HEK293 (cell line): Measurements from ENCODE around the gene UVSSA.

Experiments
- CTCF ChIA-PET: fragments of 350-600 bp; formaldehyde crosslinking; extraction: SDS; loops from one replicate; lab custom pipeline; 2021; ENCODE audit warnings: antibody characterized with exemption; lab: Yijun Ruan, JAX
- POLR2A ChIA-PET: fragments of 300-600 bp; formaldehyde crosslinking; extraction: SDS; loops from one replicate; lab custom pipeline; 2020; ENCODE audit warnings: antibody characterized with exemption, inconsistent platforms; lab: Yijun Ruan, JAX
- H3K27ac ChIP-seq: fragments of 200-500 bp; sonication (Bioruptor generic); 2 replicates; pipeline ENCODE4 v1.5.1; 2014; ENCODE audit warnings: low read depth, low read length, control low read depth, inconsistent platforms; ENCODE audit errors: extremely low read depth
- H3K36me3 ChIP-seq, 2 experiments: fragments of 200-500 bp in 1 of 2; sonication (Bioruptor generic) in 1 of 2; 1 replicate in 1 of 2; 2 replicates in 1 of 2; pipeline ENCODE4 v1.5.1; 2014 to 2017; ENCODE audit warnings: inconsistent platforms in 2 of 2, low read length in 2 of 2; ENCODE audit not compliant: control insufficient read depth in 2 of 2, insufficient read depth in 1 of 2
- H3K4me1 ChIP-seq: fragments of 200-500 bp; sonication (Bioruptor generic); 2 replicates; pipeline ENCODE4 v1.5.1; 2014; ENCODE audit warnings: mild to moderate bottlenecking, low read length, inconsistent platforms; ENCODE audit not compliant: control insufficient read depth, insufficient read depth
- H3K4me3 ChIP-seq: 2 replicates; pipeline ENCODE4 v1.5.1; 2011; ENCODE audit warnings: low read depth, mild to moderate bottlenecking, control low read depth, low read length, moderate library complexity
- H3K9me3 ChIP-seq: fragments of 200-500 bp; sonication (Bioruptor generic); 2 replicates; pipeline ENCODE4 v1.5.1; 2014; ENCODE audit warnings: low read depth, low read length, inconsistent platforms; ENCODE audit not compliant: control insufficient read depth, insufficient read depth
- ELK4 ChIP-seq: IDR thresholded peaks from 2 replicates; pipeline ENCODE4 v1.6.1; 2011; ENCODE audit warnings: mild to moderate bottlenecking, low read depth, low read length, borderline replicate concordance
- HOXC10 ChIP-seq: sonication (generic); formaldehyde crosslinking; IDR thresholded peaks from 2 replicates; pipeline ENCODE4 v1.8.1; 2023; ENCODE audit warnings: mild to moderate bottlenecking, missing genetic modification reagents
- HOXD13 ChIP-seq: sonication (generic); formaldehyde crosslinking; IDR thresholded peaks from 2 replicates; pipeline ENCODE4 v1.8.0; 2022; ENCODE audit warnings: missing genetic modification reagents, borderline replicate concordance
- KLF9 ChIP-seq: fragments of 450-650 bp; formaldehyde crosslinking; IDR thresholded peaks from 2 replicates; pipeline ENCODE4 v1.5.1; 2016; ENCODE audit warnings: missing biosample characterization, missing genetic modification characterization, low read depth
- PRDM10 ChIP-seq: fragments of 450-650 bp; formaldehyde crosslinking; IDR thresholded peaks from 2 replicates; pipeline ENCODE4 v1.5.1; 2016; ENCODE audit warnings: missing biosample characterization, missing genetic modification characterization
- SP7 ChIP-seq: fragments of 450-650 bp; formaldehyde crosslinking; IDR thresholded peaks from 2 replicates; pipeline ENCODE4 v1.5.1; 2016; ENCODE audit warnings: missing biosample characterization, missing genetic modification characterization
- WT1 ChIP-seq: fragments of 450-650 bp; formaldehyde crosslinking; IDR thresholded peaks from 2 replicates; pipeline ENCODE4 v1.5.1; 2016; ENCODE audit warnings: missing biosample characterization, missing genetic modification characterization
- ZBTB11 ChIP-seq: fragments of 450-650 bp; formaldehyde crosslinking; conservative IDR thresholded peaks from 2 replicates; pipeline ENCODE4 v1.5.1; 2016; ENCODE audit warnings: low read depth, missing biosample characterization, missing genetic modification characterization
- ZFP3 ChIP-seq: fragments of 450-650 bp; formaldehyde crosslinking; IDR thresholded peaks from 2 replicates; pipeline ENCODE4 v1.5.1; 2016; ENCODE audit warnings: low read depth, missing biosample characterization, missing genetic modification characterization
- ZNF114 ChIP-seq: fragments of 450-650 bp; formaldehyde crosslinking; IDR thresholded peaks from 2 replicates; pipeline ENCODE4 v1.5.0; 2017; ENCODE audit warnings: missing biosample characterization, missing genetic modification characterization
- ZNF133 ChIP-seq: fragments of 450-650 bp; formaldehyde crosslinking; IDR thresholded peaks from 2 replicates; pipeline ENCODE4 v1.5.1; 2016; ENCODE audit warnings: missing biosample characterization, missing genetic modification characterization
- ZNF138 ChIP-seq: fragments of 450-650 bp; formaldehyde crosslinking; IDR thresholded peaks from 2 replicates; pipeline ENCODE4 v1.5.1; 2016; ENCODE audit warnings: missing biosample characterization, missing genetic modification characterization, borderline replicate concordance
- ZNF600 ChIP-seq: fragments of 450-650 bp; formaldehyde crosslinking; IDR thresholded peaks from 2 replicates; pipeline ENCODE4 v1.5.1; 2016; ENCODE audit warnings: missing biosample characterization, missing genetic modification characterization
- ZNF645 ChIP-seq: fragments of 450-650 bp; formaldehyde crosslinking; IDR thresholded peaks from 2 replicates; pipeline ENCODE4; 2016; ENCODE audit warnings: missing biosample characterization, missing genetic modification characterization
- ZNF654 ChIP-seq: fragments of 450-650 bp; formaldehyde crosslinking; IDR thresholded peaks from 2 replicates; pipeline ENCODE4 v1.5.1; 2016; ENCODE audit warnings: low read depth, missing biosample characterization, missing genetic modification characterization
- ZNF792 ChIP-seq: fragments of 450-650 bp; formaldehyde crosslinking; IDR thresholded peaks from 2 replicates; pipeline ENCODE4 v1.5.1; 2016; ENCODE audit warnings: missing biosample characterization, missing genetic modification characterization
- ZNF843 ChIP-seq: fragments of 450-650 bp; formaldehyde crosslinking; IDR thresholded peaks from 2 replicates; pipeline ENCODE4 v1.5.1; 2016; ENCODE audit warnings: missing biosample characterization, missing genetic modification characterization
- ZSCAN30 ChIP-seq: fragments of 450-650 bp; IDR thresholded peaks from 2 replicates; pipeline ENCODE4 v1.5.1; 2018; ENCODE audit warnings: missing biosample characterization, mild to moderate bottlenecking, missing genetic modification characterization, moderate library complexity
- TF ChIP-seq, protein P1 (sequence below): fragments of 450-650 bp; formaldehyde crosslinking; IDR thresholded peaks from 2 replicates; pipeline ENCODE4 v1.5.1; 2016; ENCODE audit warnings: missing biosample characterization, missing genetic modification characterization, borderline replicate concordance

UVSSA gene

DNA sequence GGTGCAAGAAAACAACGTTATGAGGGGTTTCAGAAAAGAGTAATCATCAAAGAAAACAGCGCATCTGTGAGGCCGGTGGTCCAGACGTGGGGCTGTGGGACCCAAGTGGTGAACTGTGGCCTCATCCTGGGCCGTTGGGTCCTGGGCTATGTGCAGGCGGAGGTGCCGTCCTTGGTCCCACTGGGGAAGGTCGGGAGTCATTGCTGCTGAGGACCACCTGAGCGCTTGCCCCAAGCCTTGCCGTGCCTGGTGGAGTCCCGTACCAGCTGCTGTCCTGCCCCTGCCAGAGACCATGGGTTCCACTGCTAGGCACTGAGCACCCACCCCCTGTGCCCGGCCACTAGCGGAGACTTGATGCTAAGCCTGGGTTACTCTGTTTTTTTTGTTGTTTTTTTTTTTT, 25.5 kb upstream of the UVSSA start:
- no peak for TF ChIP-seq ZNF600 (tag by site-specific recombination)
- TF ChIP-seq ZNF133 (tag by site-specific recombination): no peak
- TF ChIP-seq PRDM10 (tag by site-specific recombination): no peak
- TF ChIP-seq HOXC10 (CRISPR knock-in tag): no peak
- TF ChIP-seq HOXD13 (CRISPR knock-in tag): no peak
- TF ChIP-seq ZNF138 (tag by site-specific recombination): no peak
- CTCF ChIA-PET: no interaction called here
- no peak overlapping the region for H3K27ac ChIP-seq
- POLR2A ChIA-PET: no interaction called here
- peaks cover 0 to 74% of the 10 kb centered on the region in 2 experiments; a peak in 2 of 3 replicates for H3K36me3 ChIP-seq
- no peak overlapping the region for H3K4me3 ChIP-seq
- no peaks in the 10 kb centered on the region for H3K4me1 ChIP-seq
- H3K9me3 ChIP-seq: no peaks in the 10 kb centered on the region

DNA sequence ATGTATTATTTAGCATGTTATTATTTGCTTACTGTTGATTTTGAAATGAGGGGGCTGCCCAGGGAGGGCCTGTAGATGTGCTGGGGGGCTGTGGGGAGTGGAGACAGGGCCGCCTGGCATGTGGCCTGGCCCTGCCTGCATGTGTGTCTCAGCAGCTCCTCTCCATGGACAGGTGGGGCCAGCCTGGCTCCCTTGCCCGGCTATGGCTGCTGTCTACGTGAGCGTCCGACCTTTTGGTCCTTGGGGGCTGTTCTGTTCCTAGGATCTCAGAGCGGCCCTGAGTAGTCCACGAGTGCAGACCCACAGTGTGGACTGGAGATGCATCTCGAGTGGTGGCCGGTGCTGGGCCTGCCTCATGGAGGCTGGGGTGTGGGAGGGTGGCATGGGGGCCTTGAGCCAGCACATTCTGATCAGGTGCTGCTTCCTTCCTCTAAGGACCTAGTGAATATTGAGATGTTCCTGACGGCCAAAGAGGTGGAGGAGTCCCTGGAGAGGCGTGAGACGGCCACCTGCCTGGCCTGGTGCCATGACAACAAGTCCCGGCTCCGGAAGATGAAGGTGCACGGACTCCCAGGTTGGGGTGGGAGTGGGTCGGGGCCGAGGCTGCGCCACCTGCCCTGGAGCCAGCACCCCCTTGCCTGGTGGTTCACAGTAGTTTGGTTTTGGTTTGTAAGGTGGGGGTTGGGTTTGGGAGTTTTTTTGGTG, 24.9 kb upstream of the UVSSA start:
- Histone ChIP-seq H3K4me1 (no peaks in the 10 kb centered on the region), H3K9me3 (no peaks in the 10 kb centered on the region), H3K27ac (no peak overlapping the region), H3K4me3 (no peak overlapping the region), H3K36me3 (peaks cover 0 to 77% of the 10 kb centered on the region in 2 experiments; a peak in 2 of 3 replicates)
- ChIA-PET CTCF (interaction anchor here (0.9 kb wide), 1 partner anchor 191 kb away, joined by 3 read pairs; no protein-coding TSS in a partner anchor), POLR2A (no interaction called here)
- no peak for TF ChIP-seq ZNF645 (tag by site-specific recombination)
- TF ChIP-seq ZFP3: no peak
- TF ChIP-seq WT1 (tag by site-specific recombination): no peak
- TF ChIP-seq, protein P1, sequence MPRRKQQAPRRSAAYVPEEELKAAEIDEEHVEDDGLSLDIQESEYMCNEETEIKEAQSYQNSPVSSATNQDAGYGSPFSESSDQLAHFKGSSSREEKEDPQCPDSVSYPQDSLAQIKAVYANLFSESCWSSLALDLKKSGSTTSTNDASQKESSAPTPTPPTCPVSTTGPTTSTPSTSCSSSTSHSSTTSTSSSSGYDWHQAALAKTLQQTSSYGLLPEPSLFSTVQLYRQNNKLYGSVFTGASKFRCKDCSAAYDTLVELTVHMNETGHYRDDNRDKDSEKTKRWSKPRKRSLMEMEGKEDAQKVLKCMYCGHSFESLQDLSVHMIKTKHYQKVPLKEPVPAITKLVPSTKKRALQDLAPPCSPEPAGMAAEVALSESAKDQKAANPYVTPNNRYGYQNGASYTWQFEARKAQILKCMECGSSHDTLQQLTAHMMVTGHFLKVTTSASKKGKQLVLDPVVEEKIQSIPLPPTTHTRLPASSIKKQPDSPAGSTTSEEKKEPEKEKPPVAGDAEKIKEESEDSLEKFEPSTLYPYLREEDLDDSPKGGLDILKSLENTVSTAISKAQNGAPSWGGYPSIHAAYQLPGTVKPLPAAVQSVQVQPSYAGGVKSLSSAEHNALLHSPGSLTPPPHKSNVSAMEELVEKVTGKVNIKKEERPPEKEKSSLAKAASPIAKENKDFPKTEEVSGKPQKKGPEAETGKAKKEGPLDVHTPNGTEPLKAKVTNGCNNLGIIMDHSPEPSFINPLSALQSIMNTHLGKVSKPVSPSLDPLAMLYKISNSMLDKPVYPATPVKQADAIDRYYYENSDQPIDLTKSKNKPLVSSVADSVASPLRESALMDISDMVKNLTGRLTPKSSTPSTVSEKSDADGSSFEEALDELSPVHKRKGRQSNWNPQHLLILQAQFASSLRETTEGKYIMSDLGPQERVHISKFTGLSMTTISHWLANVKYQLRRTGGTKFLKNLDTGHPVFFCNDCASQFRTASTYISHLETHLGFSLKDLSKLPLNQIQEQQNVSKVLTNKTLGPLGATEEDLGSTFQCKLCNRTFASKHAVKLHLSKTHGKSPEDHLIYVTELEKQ: no peak
- TF ChIP-seq ZNF792 (tag by site-specific recombination): no peak
- TF ChIP-seq ELK4: no peak
- no peak for TF ChIP-seq ZNF654 (tag by site-specific recombination)
- TF ChIP-seq ZBTB11 (tag by site-specific recombination): no peak
- no peak for TF ChIP-seq ZNF114
- TF ChIP-seq KLF9: no peak
- TF ChIP-seq SP7 (tag by site-specific recombination): no peak
- no peak for TF ChIP-seq ZSCAN30 (tag by site-specific recombination)
- TF ChIP-seq ZNF843 (tag by site-specific recombination): no peak
